Endometrium (tissue), 2 donors: ENCODE results near the gene UQCR11.

Experiments
- FAIRE-seq: peaks from 2 replicates; lab custom pipeline; 2012; peaks lifted over from hg19 to GRCh38; lab: Jason Lieb, UNC
- donor health status: control.
- donor health status: control.

The UQCR11 gene

GRCh38 chr19:1567116-1567847 lies 38.0 kb downstream of the UQCR11 start:
- FAIRE-seq: no peak

- FAIRE-seq: no peak
These were observed 38.7 kb downstream of the UQCR11 start for GRCh38 chr19:1566392-1567115.

- no peak for FAIRE-seq
These were observed 42.0 kb downstream of the UQCR11 start for GRCh38 chr19:1563251-1563650.

GRCh38 chr19:1561236-1561842 lies 43.9 kb downstream of the UQCR11 start:
- no peak for FAIRE-seq

- no peak for FAIRE-seq
These were observed 44.9 kb downstream of the UQCR11 start for GRCh38 chr19:1560286-1560882.

- FAIRE-seq: no peak
These were observed 46.7 kb downstream of the UQCR11 start for GRCh38 chr19:1558552-1558951.

GRCh38 chr19:1556390-1557070 lies 48.7 kb downstream of the UQCR11 start:
- FAIRE-seq: no peak

- FAIRE-seq: no peak
These were observed 49.5 kb downstream of the UQCR11 start for GRCh38 chr19:1555487-1556389.

GRCh38 chr19:1554968-1555367 lies 50.3 kb downstream of the UQCR11 start:
- no peak for FAIRE-seq

- no peak for FAIRE-seq
These were observed 51.8 kb downstream of the UQCR11 start for GRCh38 chr19:1553415-1553814.

- no peak for FAIRE-seq
These were observed 53.9 kb downstream of the UQCR11 start for GRCh38 chr19:1551068-1552040.

- FAIRE-seq: no peak
These were observed 55.8 kb downstream of the UQCR11 start for GRCh38 chr19:1549332-1549945.
